NCI-H2029 treated with DMSO at 0.1 percent for 48 hours (cell line): ENCODE data around the gene MLKL.
"Not testable (repeated sequence)": the region's sequence is repeated elsewhere in the genome, so short reads cannot be mapped to it uniquely, and the experiment has no call there.

Experiments
- DNase-seq: peaks from one replicate; lab custom pipeline; 2025; lab: John Stamatoyannopoulos, UW

MLKL gene

GRCh38 chr16:74732707-74733350 lies 32.2 kb upstream of the MLKL start:
- no peak for DNase-seq

- no peak for DNase-seq
Observed at GRCh38 chr16:74731853-74732477, 31.3 kb upstream of the MLKL start.

- no peak for DNase-seq
Observed at GRCh38 chr16:74729783-74730683, 29.4 kb upstream of the MLKL start.

- DNase-seq, result no peak
Observed at GRCh38 chr16:74727903-74728302, 27.2 kb upstream of the MLKL start.

GRCh38 chr16:74726716-74727115 lies 26.1 kb upstream of the MLKL start:
- no peak for DNase-seq

- no peak for DNase-seq
Observed at GRCh38 chr16:74725651-74726455, 25.2 kb upstream of the MLKL start.

GRCh38 chr16:74724820-74725549 lies 24.3 kb upstream of the MLKL start:
- no peak for DNase-seq

GRCh38 chr16:74723256-74723655 lies 22.6 kb upstream of the MLKL start:
- DNase-seq, result no peak

- DNase-seq, result not testable (repeated sequence)
Observed at GRCh38 chr16:74722156-74722555, 21.5 kb upstream of the MLKL start.

- no peak for DNase-seq
Observed at GRCh38 chr16:74721716-74722115, 21.1 kb upstream of the MLKL start.

GRCh38 chr16:74720579-74720978 lies 19.9 kb upstream of the MLKL start:
- DNase-seq, result no peak

- DNase-seq, result no peak
Observed at GRCh38 chr16:74718741-74719610, 18.3 kb upstream of the MLKL start.

GRCh38 chr16:74718140-74718539 lies 17.5 kb upstream of the MLKL start:
- DNase-seq, result no peak

- no peak for DNase-seq
Observed at GRCh38 chr16:74717367-74717766, 16.7 kb upstream of the MLKL start.

- no peak for DNase-seq
Observed at GRCh38 chr16:74716355-74716754, 15.7 kb upstream of the MLKL start.

GRCh38 chr16:74713876-74714275 lies 13.2 kb upstream of the MLKL start:
- no peak for DNase-seq

GRCh38 chr16:74713325-74713724 lies 12.7 kb upstream of the MLKL start:
- no peak for DNase-seq

- DNase-seq, result no peak
Observed at GRCh38 chr16:74711938-74712337, 11.3 kb upstream of the MLKL start.

GRCh38 chr16:74710401-74710800 lies 9.7 kb upstream of the MLKL start:
- DNase-seq, result no peak

- peak; percentile 13 for DNase-seq
Observed at GRCh38 chr16:74709441-74709877, 8.8 kb upstream of the MLKL start.

GRCh38 chr16:74700116-74700437 lies 585 bp downstream of the MLKL start:
- no peak for DNase-seq
